HG03575 (cell line): ENCODE data around the gene LGALS1.
"Not testable (repeated sequence)": the region's sequence is repeated elsewhere in the genome, so short reads cannot be mapped to it uniquely, and the experiment has no call there.

Experiments
- ATAC-seq: cut with Tn5 transposase; IDR thresholded peaks from one replicate; pipeline ENCODE4 v1.9.1; 2021; ENCODE audit not compliant: unreplicated experiment, insufficient number of reproducible peaks, low FRiP score; ENCODE audit errors: extremely low read depth

LGALS1 gene

GRCh38 chr22:37708580-37709444, 33.4 kb downstream of the LGALS1 start:
- no peak for ATAC-seq

- no peak for ATAC-seq
These were observed 34.0 kb downstream of the LGALS1 start for GRCh38 chr22:37709445-37709765.

GRCh38 chr22:37710675-37711074, 35.2 kb downstream of the LGALS1 start:
- no peak for ATAC-seq

- no peak for ATAC-seq
These were observed 36.1 kb downstream of the LGALS1 start for GRCh38 chr22:37711490-37711889.

GRCh38 chr22:37713761-37714160, 38.3 kb downstream of the LGALS1 start:
- ATAC-seq: no peak

- ATAC-seq: no peak
These were observed 39.2 kb downstream of the LGALS1 start for GRCh38 chr22:37714634-37715033.

GRCh38 chr22:37715760-37716159, 40.3 kb downstream of the LGALS1 start:
- no peak for ATAC-seq

- ATAC-seq: no peak
These were observed 41.3 kb downstream of the LGALS1 start for GRCh38 chr22:37716708-37717107.

- not testable (repeated sequence) for ATAC-seq
These were observed 41.8 kb downstream of the LGALS1 start for GRCh38 chr22:37717235-37717634.

GRCh38 chr22:37717746-37718305, 42.4 kb downstream of the LGALS1 start:
- not testable (repeated sequence) for ATAC-seq

- no peak for ATAC-seq
These were observed 50.3 kb downstream of the LGALS1 start for GRCh38 chr22:37725551-37726240.

- no peak for ATAC-seq
These were observed 50.9 kb downstream of the LGALS1 start for GRCh38 chr22:37726241-37726887.

- no peak for ATAC-seq
These were observed 53.2 kb downstream of the LGALS1 start for GRCh38 chr22:37728620-37729019.
